OCI-LY7 (cell line): Measurements from ENCODE around the gene ZSCAN23. TPM values are rescaled to one million over a fixed set of nuclear protein-coding genes. Genes with fewer than 3 reads are reported as not detected.

Experiments
- BruUV-seq: library from RNA; stranded (reverse); fragments of 400-500 nt; replicated peaks from 2 replicates; lab custom pipeline; 2021; lab: Mats Ljungman, UMichigan
- CTCF ChIA-PET: fragments of 300-600 bp; sonication (Branson Sonifier 250); formaldehyde crosslinking; loops from one replicate; lab custom pipeline; 2022; ENCODE audit warnings: antibody characterized with exemption; ENCODE audit not compliant: unreplicated experiment; lab: Charles Lee
- POLR2A ChIA-PET: fragments of 300-600 bp; sonication (Branson Sonifier 250); formaldehyde crosslinking; loops from one replicate; lab custom pipeline; 2022; ENCODE audit warnings: antibody characterized with exemption; lab: Charles Lee
- DNase-seq: peaks from one replicate; pipeline ENCODE4 v3.0.0-alpha.2; 2015; ENCODE audit warnings: low spot score
- H2AFZ ChIP-seq: fragments of 200-600 bp; sonication (generic), shearing (Covaris generic); 2 replicates; pipeline ENCODE4 v1.6.1; 2014; ENCODE audit warnings: mild to moderate bottlenecking, antibody characterized with exemption, low read length, moderate library complexity
- H3K27ac ChIP-seq: fragments of 200-600 bp; sonication (generic); 2 replicates; pipeline ENCODE4 v1.5.1; 2014; ENCODE audit warnings: mixed run types, low read depth, mild to moderate bottlenecking, moderate library complexity, low read length, inconsistent platforms; ENCODE audit not compliant: poor library complexity, severe bottlenecking
- H3K36me3 ChIP-seq: fragments of 200-600 bp; sonication (generic); 2 replicates; pipeline ENCODE4 v1.6.1; 2014; ENCODE audit warnings: mild to moderate bottlenecking, antibody characterized with exemption, low read length, moderate library complexity, mixed read lengths; ENCODE audit not compliant: insufficient read depth
- H3K4me1 ChIP-seq: fragments of 200-600 bp; sonication (generic); 2 replicates; pipeline ENCODE4 v1.5.1; 2014; ENCODE audit warnings: mild to moderate bottlenecking, low read length; ENCODE audit not compliant: insufficient read depth, poor library complexity, severe bottlenecking
- H3K4me2 ChIP-seq: fragments of 200-600 bp; sonication (generic); 2 replicates; pipeline ENCODE4 v1.6.1; 2014; ENCODE audit warnings: mild to moderate bottlenecking, low read length
- H3K4me3 ChIP-seq: fragments of 200-600 bp; sonication (generic); 2 replicates; pipeline ENCODE4 v1.5.1; 2014; ENCODE audit warnings: mild to moderate bottlenecking, low read depth, low read length; ENCODE audit not compliant: poor library complexity, severe bottlenecking
- H3K79me2 ChIP-seq: fragments of 200-600 bp; sonication (generic); 2 replicates; pipeline ENCODE4 v1.6.1; 2016; ENCODE audit warnings: low read depth, mild to moderate bottlenecking, low read length, moderate library complexity, mixed read lengths; ENCODE audit not compliant: insufficient read depth
- H3K9me2 ChIP-seq: fragments of 200-600 bp; sonication (generic); 2 replicates; pipeline ENCODE4 v1.6.1; 2016; ENCODE audit warnings: mild to moderate bottlenecking, low read length, mixed read lengths; ENCODE audit not compliant: insufficient read depth
- H3K9me3 ChIP-seq: fragments of 200-600 bp; sonication (generic); 2 replicates; pipeline ENCODE4 v1.6.1; 2014; ENCODE audit warnings: mild to moderate bottlenecking, mixed run types, low read length, mixed read lengths
- H4K20me1 ChIP-seq: fragments of 200-600 bp; sonication (generic); 2 replicates; pipeline ENCODE4 v1.6.1; 2014; ENCODE audit warnings: mild to moderate bottlenecking, antibody characterized with exemption, low read length, moderate library complexity, mixed read lengths; ENCODE audit not compliant: insufficient read depth
- CTCF ChIP-seq: fragments of 200-600 bp; sonication (generic); conservative IDR thresholded peaks from 2 replicates; pipeline ENCODE4 v1.5.1; 2014; ENCODE audit warnings: mild to moderate bottlenecking, antibody characterized with exemption, low read length, moderate library complexity, mixed read lengths
- EZH2phosphoT487 ChIP-seq: fragments of 200-600 bp; sonication (generic); IDR thresholded peaks from 2 replicates; pipeline ENCODE4 v1.6.1; 2018; ENCODE audit warnings: low read depth, borderline replicate concordance, mild to moderate bottlenecking, mixed run types, antibody characterized with exemption, low read length, moderate library complexity, mixed read lengths
- intact Hi-C: fragments of 100-400 bp; cut with micrococcal nuclease; formaldehyde crosslinking; loops from one replicate; pipeline ENCODE4 v1.10.0; 2022; ENCODE audit not compliant: unreplicated experiment
- total RNA-seq, 2 experiments: library from RNA; depleted of rRNA in 1 of 2; stranded (reverse); fragments of >200 nt in 1 of 2; shearing (Covaris generic) in 1 of 2; gene quantifications; 2 replicates each; pipeline ENCODE4 v1.2.3, GENCODE V29; 2014 to 2022

Gene ZSCAN23
- total RNA-seq, 2 experiments from 2014 or later = not detected

- Histone ChIP-seq H3K4me2 (no peak overlapping the region), H2AFZ (no peak overlapping the region), H3K27ac (no peak overlapping the region), H3K36me3 (no peaks in the 10 kb centered on the region), H3K4me1 (no peaks in the 10 kb centered on the region), H3K9me3 (no peaks in the 10 kb centered on the region), H3K79me2 (no peaks in the 10 kb centered on the region), H3K9me2 (no peaks in the 10 kb centered on the region), H4K20me1 (no peaks in the 10 kb centered on the region), H3K4me3 (no peak overlapping the region)
- BruUV-seq = no TSS peak
- CTCF ChIA-PET = no interaction called here
- TF ChIP-seq EZH2phosphoT487 (no peak), CTCF (no peak)
- DNase-seq = no peak
- intact Hi-C loops = no loop called here
- POLR2A ChIA-PET = interaction anchor here (0.6 to 1.0 kb wide), 2 partner anchors 12 to 602 kb away, joined by 3 read pairs; no protein-coding TSS in a partner anchor
These were observed 29.6 kb downstream of the ZSCAN23 start for GRCh38 chr6:28413681-28414080.

- Histone ChIP-seq H3K4me2 (no peak overlapping the region), H3K9me3 (no peaks in the 10 kb centered on the region), H2AFZ (no peak overlapping the region), H3K27ac (no peak overlapping the region), H3K9me2 (no peaks in the 10 kb centered on the region), H4K20me1 (no peaks in the 10 kb centered on the region), H3K36me3 (no peaks in the 10 kb centered on the region), H3K4me3 (no peak overlapping the region), H3K4me1 (no peaks in the 10 kb centered on the region), H3K79me2 (no peaks in the 10 kb centered on the region)
- CTCF ChIA-PET = no interaction called here
- POLR2A ChIA-PET = no interaction called here
- TF ChIP-seq EZH2phosphoT487 (no peak), CTCF (no peak)
- no peak for DNase-seq
- intact Hi-C loops = no loop called here
- BruUV-seq = no TSS peak
These were observed 32.5 kb downstream of the ZSCAN23 start for GRCh38 chr6:28410767-28411166.

- no peak for DNase-seq
- H3K9me2 ChIP-seq = no peaks in the 10 kb centered on the region
- POLR2A ChIA-PET = no interaction called here
- no peaks in the 10 kb centered on the region for H3K36me3 ChIP-seq
- H3K4me2 ChIP-seq = no peak overlapping the region
- intact Hi-C loops = no loop called here
- no peaks in the 10 kb centered on the region for H3K9me3 ChIP-seq
- H2AFZ ChIP-seq = no peak overlapping the region
- H3K4me1 ChIP-seq = no peaks in the 10 kb centered on the region
- CTCF ChIA-PET = no interaction called here
- no peaks in the 10 kb centered on the region for H4K20me1 ChIP-seq
- H3K27ac ChIP-seq = no peak overlapping the region
- no peaks in the 10 kb centered on the region for H3K79me2 ChIP-seq
- no peak for TF ChIP-seq CTCF
- H3K4me3 ChIP-seq = no peak overlapping the region
- no TSS peak for BruUV-seq
These were observed 35.1 kb downstream of the ZSCAN23 start for GRCh38 chr6:28408076-28408802.
